Stimulated activated CD8-positive, alpha-beta memory T cell treated with anti-CD3 and anti-CD28 coated beads, Interleukin-4, amount 100 ng/mL, for 4 hours (primary cell): ENCODE results near the gene RAB6C.
"Not testable (repeated sequence)": the region's sequence is repeated elsewhere in the genome, so short reads cannot be mapped to it uniquely, and the experiment has no call there.

Experiments
- DNase-seq, 2 donors: peaks; one replicate each; pipeline ENCODE4 v3.0.0-alpha.2; 2020; ENCODE audit warnings: low read depth in 2 of 2, low spot score in 1 of 2

RAB6C gene

GRCh38 chr2:129979629-129980155 is at the start of gene RAB6C:
RAB6C (plus strand) TSS chr2:129979666; CDS start chr2:129980116, 450 bp downstream.
- not testable (repeated sequence) for DNase-seq

GRCh38 chr2:129930451-129930850 is 49.0 kb upstream of the RAB6C start:
- no peak for DNase-seq

DNA sequence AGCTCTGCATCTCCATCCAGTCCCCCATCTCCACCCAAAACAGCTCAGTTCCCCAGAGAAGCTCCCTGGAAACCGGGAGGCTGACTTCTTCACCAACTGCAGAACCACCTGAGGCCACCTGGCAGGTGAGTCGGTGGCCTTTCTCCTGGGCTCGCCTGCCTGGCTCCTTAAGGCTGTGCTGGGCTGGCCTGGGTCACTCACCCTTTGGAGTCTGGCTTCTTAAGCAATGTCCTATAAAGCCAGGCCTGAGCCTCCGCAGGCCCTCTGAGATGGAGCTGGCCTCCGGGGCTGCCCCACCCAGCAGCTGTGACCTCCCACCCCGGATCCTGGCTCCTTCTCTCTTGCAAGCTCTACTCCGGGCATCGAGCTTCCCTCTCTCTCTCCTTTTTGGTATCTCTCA is 46.1 kb upstream of the RAB6C start:
- DNase-seq = not testable (repeated sequence)

GRCh38 chr2:129934044-129934822 is 45.2 kb upstream of the RAB6C start:
- no peak for DNase-seq

DNA sequence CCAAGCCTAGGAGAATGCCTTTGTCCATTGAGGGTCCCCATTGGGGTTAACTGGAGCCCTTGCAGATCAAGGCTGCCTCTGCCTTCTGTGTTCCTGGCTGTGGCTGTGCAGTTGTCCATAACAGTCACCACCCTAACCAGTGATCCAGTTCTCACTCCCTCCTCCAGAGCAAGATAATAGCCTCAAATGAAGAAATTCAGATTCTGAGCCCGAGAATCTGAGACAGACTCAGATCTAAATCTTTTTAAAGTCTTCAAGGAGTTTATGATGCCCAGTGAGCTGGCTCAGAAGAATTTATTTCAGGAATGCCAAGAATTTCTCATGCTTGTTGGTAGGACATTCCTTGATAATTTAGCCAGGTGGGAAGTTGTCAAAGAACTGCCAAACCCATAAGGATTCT is 44.3 kb upstream of the RAB6C start:
- no peak for DNase-seq

DNA sequence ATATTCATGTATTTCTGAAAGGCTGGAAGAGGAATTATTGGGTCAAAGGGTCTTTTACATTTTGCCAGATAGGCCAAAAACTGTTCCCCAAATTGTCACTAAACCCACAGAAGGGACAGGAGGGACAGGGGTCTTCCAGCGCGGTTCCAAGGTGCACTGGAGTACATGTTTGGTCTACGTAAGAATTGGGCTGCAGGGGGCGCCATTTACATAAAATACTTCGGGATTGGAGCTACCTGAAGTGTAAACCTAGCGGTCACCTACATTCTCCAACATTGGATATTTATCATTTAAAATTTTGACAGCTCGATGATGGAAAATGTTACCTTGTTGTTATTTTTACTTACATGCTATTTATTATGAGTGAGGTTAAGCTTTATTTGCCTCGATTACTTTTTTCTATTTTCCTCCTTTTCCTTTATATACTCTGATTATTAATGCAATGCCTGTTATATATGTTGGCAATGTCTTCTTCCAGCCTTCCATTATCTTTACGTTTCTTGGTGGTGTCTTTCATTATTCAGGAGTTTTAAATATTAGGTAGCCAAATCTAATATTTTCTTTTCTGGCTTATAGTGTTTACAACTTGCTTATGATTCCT is 43.0 kb upstream of the RAB6C start:
- DNase-seq = no peak

DNA sequence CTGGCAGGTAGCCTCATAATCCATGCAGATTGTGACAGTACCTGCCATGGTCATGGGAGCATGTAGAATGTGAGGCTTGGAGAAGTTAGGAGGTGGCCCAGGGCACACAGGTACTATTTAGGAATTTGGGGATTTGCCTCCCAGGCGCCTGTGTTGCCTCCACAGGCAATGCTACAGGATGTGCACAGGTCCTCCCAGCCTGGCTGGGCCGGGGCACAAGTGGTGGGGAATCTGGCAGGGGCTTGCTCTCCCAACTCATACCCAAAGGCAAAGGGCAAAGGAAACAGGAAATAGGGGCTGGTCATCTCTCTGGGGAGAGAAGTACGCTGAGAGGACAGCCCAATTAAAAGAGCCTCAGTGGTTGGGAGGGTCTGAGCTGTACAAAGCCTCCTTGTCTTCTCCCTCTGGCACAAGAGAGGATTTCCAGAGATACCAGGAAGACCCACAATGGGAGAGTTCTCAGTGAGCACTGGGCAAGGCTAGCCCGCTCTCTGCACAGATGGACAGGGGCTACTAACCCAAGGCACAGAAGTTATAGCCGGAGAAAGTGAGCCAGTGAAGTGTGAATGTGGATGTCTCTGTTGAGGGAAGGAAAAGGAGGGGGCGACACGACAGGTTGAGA is 40.5 kb upstream of the RAB6C start:
- DNase-seq = not testable (repeated sequence)

DNA sequence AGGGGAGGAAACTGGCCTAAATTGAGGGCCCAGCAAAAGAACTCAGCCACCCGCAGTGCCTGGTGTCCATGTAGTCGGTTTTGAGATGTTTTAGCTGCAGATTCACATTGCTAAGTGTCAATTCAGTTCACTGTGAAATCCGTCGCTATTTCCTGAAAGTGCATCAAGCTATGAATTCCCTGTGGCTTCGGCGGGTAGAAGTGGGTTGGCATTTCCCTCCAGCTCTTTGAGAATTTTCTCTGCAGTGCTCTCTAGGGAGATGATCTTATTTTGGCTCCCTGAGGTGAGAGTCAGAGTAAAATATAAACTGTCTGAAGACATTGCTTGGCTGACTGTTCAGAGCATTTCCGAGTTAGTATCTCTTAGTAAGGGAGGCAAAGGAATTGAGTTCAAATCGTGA is 36.0 kb upstream of the RAB6C start:
- DNase-seq = not testable (repeated sequence)

DNA sequence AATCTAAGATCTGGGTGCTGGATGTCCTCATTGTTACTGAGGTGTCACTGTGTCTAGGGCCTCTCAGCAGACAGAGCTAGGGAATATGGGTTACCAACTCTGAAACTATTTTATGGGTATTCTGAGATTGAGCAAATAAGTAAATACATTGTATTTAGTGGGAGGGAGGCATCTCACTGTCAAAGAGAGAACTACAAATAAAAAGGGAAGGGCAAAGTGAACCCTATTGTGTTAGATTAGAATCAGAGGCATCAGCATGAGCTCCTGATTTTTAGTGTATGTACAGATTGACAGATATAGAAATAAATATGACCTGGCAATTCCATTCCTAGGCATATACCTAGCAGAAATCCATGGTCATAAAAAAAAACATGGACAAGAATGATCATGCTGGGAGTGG is 33.9 kb upstream of the RAB6C start:
- no peak for DNase-seq

GRCh38 chr2:129947712-129948111 is 31.8 kb upstream of the RAB6C start:
- not testable (repeated sequence) for DNase-seq

- not testable (repeated sequence) for DNase-seq
Measured at GRCh38 chr2:129956171-129956570, 23.3 kb upstream of the RAB6C start.

DNA sequence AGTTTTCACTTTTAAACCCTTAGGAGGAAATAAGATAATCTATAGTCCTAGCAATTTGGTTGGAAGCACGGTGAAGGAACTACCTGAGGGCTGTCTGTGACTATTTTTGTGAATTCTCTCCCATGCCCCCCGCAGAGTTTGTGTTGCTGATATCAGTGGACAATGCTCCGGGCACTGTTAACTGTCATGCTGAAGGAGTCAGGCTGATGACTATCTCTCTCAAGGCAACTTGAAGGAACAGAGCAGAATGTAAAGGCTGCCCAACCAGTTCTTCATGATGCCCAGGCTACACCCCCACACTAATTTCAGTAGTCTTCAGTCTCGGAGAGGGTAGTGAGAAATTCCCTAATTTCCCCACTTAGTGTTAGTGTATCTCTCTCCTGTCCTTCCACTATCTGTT is 21.6 kb upstream of the RAB6C start:
- DNase-seq = no peak

GRCh38 chr2:129958736-129959135 is 20.7 kb upstream of the RAB6C start:
- not testable (repeated sequence) for DNase-seq

GRCh38 chr2:129968605-129969004 is 10.9 kb upstream of the RAB6C start:
- not testable (repeated sequence) for DNase-seq

- DNase-seq = no peak
Measured at GRCh38 chr2:129975016-129975774, 4.3 kb upstream of the RAB6C start.

DNA sequence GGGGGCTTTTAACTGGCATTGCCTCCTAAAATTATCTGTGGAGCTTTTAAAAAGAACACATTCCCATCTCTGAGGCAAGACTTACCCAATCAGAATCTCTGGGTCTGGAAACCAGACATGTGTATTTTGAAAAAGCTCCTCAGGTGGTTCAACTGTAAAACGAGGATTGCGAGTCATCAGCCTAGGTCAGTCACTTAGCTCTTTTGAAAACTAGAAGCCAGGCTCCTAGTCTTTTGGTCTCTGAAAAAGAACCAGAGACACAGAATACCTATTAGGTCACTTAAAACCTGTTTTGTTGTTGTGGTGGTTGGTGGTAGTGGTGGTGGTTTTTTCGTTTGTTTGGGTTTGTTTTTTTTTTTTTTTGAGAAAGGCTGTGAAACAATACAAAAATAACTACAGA is 2.5 kb upstream of the RAB6C start:
- DNase-seq = not testable (repeated sequence)

GRCh38 chr2:129977986-129978385 is 1.5 kb upstream of the RAB6C start:
- DNase-seq = no peak

DNA sequence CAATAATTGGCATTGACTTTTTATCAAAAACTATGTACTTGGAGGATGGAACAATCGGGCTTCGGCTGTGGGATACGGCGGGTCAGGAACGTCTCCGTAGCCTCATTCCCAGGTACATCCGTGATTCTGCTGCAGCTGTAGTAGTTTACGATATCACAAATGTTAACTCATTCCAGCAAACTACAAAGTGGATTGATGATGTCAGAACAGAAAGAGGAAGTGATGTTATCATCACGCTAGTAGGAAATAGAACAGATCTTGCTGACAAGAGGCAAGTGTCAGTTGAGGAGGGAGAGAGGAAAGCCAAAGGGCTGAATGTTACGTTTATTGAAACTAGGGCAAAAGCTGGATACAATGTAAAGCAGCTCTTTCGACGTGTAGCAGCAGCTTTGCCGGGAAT is 780 bp downstream of the RAB6C start:
- not testable (repeated sequence) for DNase-seq

DNA sequence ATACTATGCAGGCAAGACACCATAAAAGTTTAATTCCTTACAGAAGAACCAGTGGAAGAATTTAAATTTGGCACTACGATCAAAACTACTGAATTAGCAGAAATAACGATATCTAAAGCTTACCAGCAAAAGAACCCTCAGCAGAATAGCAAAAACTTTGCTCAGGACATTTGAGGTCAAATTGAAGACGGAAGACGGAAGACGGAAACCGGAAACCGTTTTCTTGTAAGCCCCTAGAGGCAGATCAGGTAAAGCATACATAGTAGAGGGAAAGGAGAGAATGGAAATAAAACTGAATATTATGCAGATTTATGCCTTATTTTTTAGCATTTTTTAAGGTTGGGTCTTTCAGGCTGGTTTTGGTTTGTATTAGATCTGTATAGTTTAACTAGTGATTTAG is 2.2 kb downstream of the RAB6C start:
- not testable (repeated sequence) for DNase-seq

GRCh38 chr2:129984426-129984825 is 5.0 kb downstream of the RAB6C start:
- DNase-seq = no peak

DNA sequence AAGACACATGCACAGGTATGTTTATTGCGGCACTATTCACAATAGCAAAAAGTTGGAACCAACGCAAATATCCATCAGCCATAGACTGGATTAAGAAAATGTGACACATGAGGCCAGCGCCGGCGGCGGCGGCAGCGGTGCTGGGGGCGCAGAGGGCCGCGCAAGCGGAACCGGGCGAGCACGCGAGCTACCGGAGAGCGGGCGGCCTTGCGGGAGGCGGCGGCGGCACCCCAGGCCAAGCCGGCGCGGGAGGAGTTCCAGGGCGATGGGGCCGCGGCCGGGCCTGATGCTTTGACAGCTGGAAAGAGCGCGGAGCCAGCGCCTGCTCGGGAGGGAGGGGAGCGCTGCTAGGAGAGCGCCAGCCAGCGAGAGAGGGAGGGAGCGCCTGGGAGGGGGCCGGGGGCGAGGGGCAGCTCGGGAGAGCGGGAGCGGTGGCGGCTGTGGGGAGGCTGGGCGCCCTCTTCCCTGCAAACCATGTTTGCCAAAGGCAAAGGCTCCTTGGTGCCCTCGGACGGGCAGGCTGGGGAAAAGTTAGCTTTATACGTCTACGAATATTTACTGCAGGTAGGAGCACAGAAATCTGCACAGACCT is 13.0 kb downstream of the RAB6C start:
- DNase-seq = not testable (repeated sequence)
